ENCODE results near the gene GADD45G. TPM values are rescaled to one million over a fixed set of nuclear protein-coding genes. Genes with fewer than 3 reads are reported as not detected.

The GADD45G gene
- total RNA-seq = 48.9 TPM
- long read RNA-seq, transcript GADD45G-201 (4 exons, 1,065 nt) = major isoform, 118 of 123 reads
- long read RNA-seq, partial matches to known transcripts = 0 of 123 reads
- long read RNA-seq, other reads (novel, unspliced or antisense) = 5 of 123 reads

- DNase-seq (peak; percentile 94), ATAC-seq (ENCODE audit: poor library complexity) (peak; percentile 72)
- intact Hi-C loops (cut with DNase I) = loop anchor here (10.0 kb wide), 4 partner anchors 150 to 390 kb away; no protein-coding TSS in a partner anchor
Measured at GRCh38 chr9:89604729-89605464, at the start of gene GADD45G. TSS of gene GADD45G (plus strand) at chr9:89605012. CDS start at chr9:89605122, 110 bp downstream.

- DNase-seq (no peak), ATAC-seq (ENCODE audit: poor library complexity) (no peak)
- intact Hi-C loops (cut with DNase I) = no loop called here
Measured at GRCh38 chr9:89555036-89555415, 49.8 kb upstream of the GADD45G start.

GRCh38 chr9:89555451-89556375, 49.1 kb upstream of the GADD45G start:
- ATAC-seq (ENCODE audit: poor library complexity) (no peak), DNase-seq (no peak)
- intact Hi-C loops (cut with DNase I) = no loop called here

GRCh38 chr9:89558196-89558899, 46.5 kb upstream of the GADD45G start:
- ATAC-seq (ENCODE audit: poor library complexity) (no peak), DNase-seq (no peak)
- intact Hi-C loops (cut with DNase I) = no loop called here

GRCh38 chr9:89558948-89559347, 45.9 kb upstream of the GADD45G start:
- DNase-seq (no peak), ATAC-seq (ENCODE audit: poor library complexity) (no peak)
- intact Hi-C loops (cut with DNase I) = no loop called here

- intact Hi-C loops (cut with DNase I) = no loop called here
- DNase-seq = no peak
Measured at GRCh38 chr9:89562186-89562814, 42.5 kb upstream of the GADD45G start.

GRCh38 chr9:89563571-89564345, 41.1 kb upstream of the GADD45G start:
- DNase-seq = no peak
- ATAC-seq (ENCODE audit: poor library complexity) = no peak
- intact Hi-C loops (cut with DNase I) = no loop called here

More at GRCh38 chr9:89562186-89562814, 42.5 kb upstream of the GADD45G start:
- no peak for ATAC-seq (ENCODE audit: poor library complexity)

- ATAC-seq (ENCODE audit: poor library complexity) (no peak), DNase-seq (no peak)
- intact Hi-C loops (cut with DNase I) = no loop called here
Measured at GRCh38 chr9:89564346-89564878, 40.4 kb upstream of the GADD45G start.

- intact Hi-C loops (cut with DNase I) = no loop called here
- no peak for DNase-seq
- ATAC-seq (ENCODE audit: poor library complexity) = no peak
Measured at GRCh38 chr9:89567649-89568048, 37.2 kb upstream of the GADD45G start.

- intact Hi-C loops (cut with DNase I) = no loop called here
- DNase-seq (no peak), ATAC-seq (ENCODE audit: poor library complexity) (no peak)
Measured at GRCh38 chr9:89574309-89574708, 30.5 kb upstream of the GADD45G start.

- intact Hi-C loops (cut with DNase I) = no loop called here
- ATAC-seq (ENCODE audit: poor library complexity) (no peak), DNase-seq (no peak)
Measured at GRCh38 chr9:89576404-89576839, 28.4 kb upstream of the GADD45G start.

GRCh38 chr9:89577363-89577762, 27.4 kb upstream of the GADD45G start:
- DNase-seq (no peak), ATAC-seq (ENCODE audit: poor library complexity) (no peak)
- intact Hi-C loops (cut with DNase I) = no loop called here

GRCh38 chr9:89579741-89580385, 24.9 kb upstream of the GADD45G start:
- no peak for ATAC-seq (ENCODE audit: poor library complexity)

GRCh38 chr9:89586311-89586710, 18.5 kb upstream of the GADD45G start:
- intact Hi-C loops (cut with DNase I) = no loop called here

More at GRCh38 chr9:89579741-89580385, 24.9 kb upstream of the GADD45G start:
- DNase-seq = peak; percentile 48
- intact Hi-C loops (cut with DNase I) = no loop called here

GRCh38 chr9:89588271-89588879, 16.4 kb upstream of the GADD45G start:
- no peak for ATAC-seq (ENCODE audit: poor library complexity)
- intact Hi-C loops (cut with DNase I) = no loop called here
- no peak for DNase-seq

More at GRCh38 chr9:89586311-89586710, 18.5 kb upstream of the GADD45G start:
- no peak for ATAC-seq (ENCODE audit: poor library complexity)
- no peak for DNase-seq

- ATAC-seq (ENCODE audit: poor library complexity) (no peak), DNase-seq (no peak)
- intact Hi-C loops (cut with DNase I) = loop anchor here (10.0 kb wide), 1 partner anchor 1294 kb away; no protein-coding TSS in a partner anchor
Measured at GRCh38 chr9:89590415-89590814, 14.4 kb upstream of the GADD45G start.

All from Right ventricle myocardium superior (tissue), 1 donor.